Brain microvascular endothelial cell (primary cell): ENCODE data around the gene TMEM132D.
A peak's percentile ranks its signal among the peaks of the same experiment; 100 is the strongest.

Experiments used
- DNase-seq: peaks from one replicate; pipeline ENCODE4 v3.0.0-alpha.2; 2020
- H3K27ac ChIP-seq: fragments of 250-450 bp; sonication (Bioruptor Pico); 2 replicates; pipeline ENCODE4 v1.5.1; 2020; ENCODE audit warnings: mild to moderate bottlenecking, moderate library complexity
- H3K27me3 ChIP-seq: fragments of 250-450 bp; sonication (Bioruptor Pico); replicated peaks from 2 replicates; pipeline ENCODE4 v1.5.1; 2020; ENCODE audit warnings: mild to moderate bottlenecking
- H3K36me3 ChIP-seq: fragments of 250-450 bp; sonication (Bioruptor Pico); replicated peaks from 2 replicates; pipeline ENCODE4 v1.5.1; 2020; ENCODE audit warnings: mild to moderate bottlenecking
- H3K4me3 ChIP-seq: 2 replicates; pipeline ENCODE4 v1.5.1; 2011; ENCODE audit warnings: low read depth, mild to moderate bottlenecking, control low read depth, low read length, moderate library complexity
- in situ Hi-C: cut with HindIII; loops from 2 replicates; pipeline ENCODE4 v1.10.0; 2017; ENCODE audit warnings: low sequenced_read_pairs, low pct_ligation_motif_present
- TF ChIP-seq, protein P1 (sequence below): IDR thresholded peaks from 2 replicates; pipeline ENCODE4 v1.5.1; 2011; ENCODE audit warnings: low read depth, mild to moderate bottlenecking, moderate library complexity, low read length, control low read depth, inconsistent platforms; ENCODE audit errors: missing control alignments

Gene TMEM132D

DNA sequence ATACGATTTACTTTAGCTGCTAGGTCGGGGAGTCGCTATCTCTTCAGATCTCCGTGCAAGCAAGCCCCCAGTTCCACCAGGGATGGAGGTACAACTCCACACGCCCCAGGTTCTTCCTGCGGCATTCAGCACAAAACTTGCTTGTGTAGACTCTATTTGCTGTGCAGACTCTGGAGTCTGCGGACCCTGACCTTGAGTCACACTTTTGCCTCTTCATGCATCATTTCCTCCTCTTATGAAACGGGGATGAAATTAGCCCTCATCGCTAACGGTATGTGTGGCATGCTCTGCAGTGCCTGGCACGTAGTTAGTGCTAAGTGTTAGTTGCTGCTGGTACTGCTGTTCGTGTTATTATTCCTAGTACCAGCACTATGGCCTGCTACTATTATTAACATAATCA lies 84.4 kb downstream of the TMEM132D start:
- in situ Hi-C loops, result no loop called here
- TF ChIP-seq, protein P1, sequence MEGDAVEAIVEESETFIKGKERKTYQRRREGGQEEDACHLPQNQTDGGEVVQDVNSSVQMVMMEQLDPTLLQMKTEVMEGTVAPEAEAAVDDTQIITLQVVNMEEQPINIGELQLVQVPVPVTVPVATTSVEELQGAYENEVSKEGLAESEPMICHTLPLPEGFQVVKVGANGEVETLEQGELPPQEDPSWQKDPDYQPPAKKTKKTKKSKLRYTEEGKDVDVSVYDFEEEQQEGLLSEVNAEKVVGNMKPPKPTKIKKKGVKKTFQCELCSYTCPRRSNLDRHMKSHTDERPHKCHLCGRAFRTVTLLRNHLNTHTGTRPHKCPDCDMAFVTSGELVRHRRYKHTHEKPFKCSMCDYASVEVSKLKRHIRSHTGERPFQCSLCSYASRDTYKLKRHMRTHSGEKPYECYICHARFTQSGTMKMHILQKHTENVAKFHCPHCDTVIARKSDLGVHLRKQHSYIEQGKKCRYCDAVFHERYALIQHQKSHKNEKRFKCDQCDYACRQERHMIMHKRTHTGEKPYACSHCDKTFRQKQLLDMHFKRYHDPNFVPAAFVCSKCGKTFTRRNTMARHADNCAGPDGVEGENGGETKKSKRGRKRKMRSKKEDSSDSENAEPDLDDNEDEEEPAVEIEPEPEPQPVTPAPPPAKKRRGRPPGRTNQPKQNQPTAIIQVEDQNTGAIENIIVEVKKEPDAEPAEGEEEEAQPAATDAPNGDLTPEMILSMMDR, result no peak
- Histone ChIP-seq H3K27ac (no peak overlapping the region), H3K4me3 (no peak overlapping the region), H3K36me3 (no peaks in the 10 kb centered on the region), H3K27me3 (no peaks in the 10 kb centered on the region)
- peak; percentile 28 for DNase-seq

DNA sequence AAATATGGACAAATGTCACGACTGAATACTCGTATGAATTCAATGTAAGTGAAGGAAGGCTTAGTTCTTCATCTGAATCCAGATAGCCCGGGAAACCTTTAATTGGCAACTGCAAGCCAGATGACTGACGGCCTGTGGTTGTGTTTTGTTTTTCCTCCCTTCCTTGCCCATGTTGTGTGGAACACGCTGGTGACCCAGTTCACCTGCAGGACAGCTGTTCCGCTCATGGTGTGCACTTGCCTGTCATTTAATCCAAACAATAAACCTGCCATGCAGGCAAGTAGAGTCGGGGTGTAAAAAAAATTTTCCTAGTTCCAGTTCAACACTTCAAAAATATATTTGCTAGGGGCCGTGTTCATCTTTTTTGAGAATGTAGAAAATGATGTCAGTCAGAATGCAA lies 88.0 kb downstream of the TMEM132D start:
- no peak for DNase-seq
- Histone ChIP-seq H3K36me3 (no peaks in the 10 kb centered on the region), H3K27ac (no peak overlapping the region), H3K27me3 (no peaks in the 10 kb centered on the region), H3K4me3 (no peak overlapping the region)
- in situ Hi-C loops, result no loop called here
- TF ChIP-seq, protein P1, result no peak

DNA sequence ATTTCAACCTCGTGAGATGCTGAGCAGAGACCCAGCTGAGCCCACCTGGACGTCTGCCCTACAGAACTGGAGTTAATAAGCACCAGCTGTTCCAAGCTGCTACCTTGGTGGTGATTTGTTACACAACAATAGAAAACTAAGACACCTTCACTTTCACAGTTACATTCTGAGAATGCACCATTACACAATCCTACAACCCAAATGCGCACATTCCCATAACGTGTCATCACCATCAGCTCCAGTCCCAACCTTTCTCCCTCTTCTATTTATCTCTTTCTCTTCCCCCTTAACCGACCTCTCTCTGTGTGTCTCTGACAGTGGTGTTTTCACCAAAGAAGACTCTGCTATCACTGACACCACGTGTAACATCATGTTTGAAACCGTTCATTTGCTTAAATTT lies 91.9 kb downstream of the TMEM132D start:
- Histone ChIP-seq H3K27me3 (no peaks in the 10 kb centered on the region), H3K27ac (no peak overlapping the region), H3K36me3 (no peaks in the 10 kb centered on the region), H3K4me3 (no peak overlapping the region)
- no peak for DNase-seq
- in situ Hi-C loops, result no loop called here
- TF ChIP-seq, protein P1, result no peak

DNA sequence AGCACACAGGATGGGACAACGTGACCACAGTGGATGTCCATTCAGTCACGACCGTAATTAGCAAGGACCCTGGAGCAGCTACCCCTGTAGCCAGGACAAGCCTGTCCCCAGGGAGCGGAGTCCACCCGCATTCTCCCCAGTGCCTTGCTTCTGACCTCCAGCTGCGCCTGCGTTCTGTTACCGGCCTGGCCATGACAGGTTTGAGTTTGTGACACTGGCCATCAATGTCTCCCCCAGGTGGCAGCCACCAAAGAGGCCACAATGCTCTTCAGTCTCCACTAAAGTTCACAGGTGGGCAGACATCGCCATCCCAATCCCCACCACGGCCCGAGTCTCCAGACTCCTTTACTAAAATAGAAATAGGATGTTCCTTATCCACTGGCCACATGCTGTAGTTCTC lies 96.7 kb downstream of the TMEM132D start:
- in situ Hi-C loops, result no loop called here
- Histone ChIP-seq H3K27ac (no peak overlapping the region), H3K4me3 (no peak overlapping the region), H3K27me3 (no peaks in the 10 kb centered on the region), H3K36me3 (no peaks in the 10 kb centered on the region)
- TF ChIP-seq, protein P1, result no peak
- no peak for DNase-seq

DNA sequence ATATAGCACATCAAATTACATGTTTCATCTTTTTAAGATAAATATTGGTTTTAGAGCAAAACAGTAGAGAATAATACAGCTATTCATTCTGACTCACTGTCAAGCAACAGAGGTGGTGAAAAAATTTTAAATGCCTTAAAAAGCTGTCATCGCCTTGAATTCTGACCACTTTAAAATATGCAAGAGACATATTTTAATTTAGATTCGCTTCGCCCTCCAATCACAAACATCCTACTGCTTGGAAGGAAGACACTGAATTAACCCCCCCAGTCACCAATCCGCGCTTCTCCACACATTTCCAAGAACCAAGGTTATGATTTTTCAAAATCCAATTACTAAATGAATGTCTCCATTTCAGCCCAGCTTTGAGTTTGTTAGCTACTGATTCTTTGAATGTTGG lies 112.4 kb downstream of the TMEM132D start:
- Histone ChIP-seq H3K36me3 (no peaks in the 10 kb centered on the region), H3K27me3 (no peaks in the 10 kb centered on the region), H3K27ac (no peak overlapping the region), H3K4me3 (no peak overlapping the region)
- TF ChIP-seq, protein P1, result no peak
- DNase-seq, result no peak
- in situ Hi-C loops, result no loop called here

DNA sequence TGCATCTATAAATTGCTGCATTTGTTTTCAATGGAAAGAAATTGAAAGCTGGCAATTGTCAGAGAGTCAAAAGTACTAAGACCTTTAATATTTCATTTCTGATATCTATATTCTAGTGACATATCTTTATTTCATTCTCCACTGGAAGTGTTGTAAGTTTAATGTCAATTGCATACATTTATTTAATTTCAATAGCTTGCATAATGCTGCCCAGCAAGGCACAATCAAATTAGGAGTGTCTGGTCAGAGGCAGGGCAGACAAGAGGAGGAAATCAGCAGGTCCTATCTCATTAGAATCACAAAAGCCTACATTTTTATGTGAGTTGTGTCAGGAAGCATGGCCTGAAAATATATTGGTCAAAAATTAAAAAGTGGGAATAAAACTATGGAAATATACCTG lies 112.9 kb downstream of the TMEM132D start:
- Histone ChIP-seq H3K27ac (no peak overlapping the region), H3K4me3 (no peak overlapping the region), H3K36me3 (no peaks in the 10 kb centered on the region), H3K27me3 (no peaks in the 10 kb centered on the region)
- in situ Hi-C loops, result no loop called here
- TF ChIP-seq, protein P1, result no peak
- no peak for DNase-seq
